ENCODE results near the gene ABCC11.

DNA sequence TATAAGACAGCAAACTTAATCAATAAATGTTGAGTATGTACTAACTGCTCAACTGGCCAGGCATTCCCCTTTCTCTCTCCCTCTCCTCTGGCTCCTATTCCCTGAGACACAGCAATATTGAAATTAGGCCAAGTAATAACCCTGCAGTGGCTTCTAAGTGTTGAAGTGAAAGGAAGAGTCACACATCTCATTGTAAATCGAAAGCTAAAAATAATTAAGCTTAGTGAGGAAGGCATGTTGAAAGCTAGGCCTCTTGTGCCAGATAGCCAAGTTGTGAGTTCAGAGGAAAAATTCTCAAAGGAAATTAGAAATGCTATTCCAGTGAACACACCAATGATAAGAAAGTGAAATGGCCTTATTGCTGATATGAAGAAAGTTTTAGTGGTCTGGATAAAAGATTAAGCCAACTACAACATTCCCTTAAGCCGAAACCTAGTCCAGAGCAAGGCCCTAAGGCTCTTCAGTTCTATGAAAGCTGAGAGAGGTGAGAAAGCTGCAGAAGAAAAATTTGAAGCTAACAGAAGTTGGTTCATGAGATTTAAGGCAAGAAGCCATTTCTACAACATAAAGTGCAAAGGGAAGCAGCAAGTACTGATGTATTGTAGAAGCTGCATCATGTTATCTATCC lies 35.4 kb upstream of the ABCC11 start:
- TF ChIP-seq, protein P1, sequence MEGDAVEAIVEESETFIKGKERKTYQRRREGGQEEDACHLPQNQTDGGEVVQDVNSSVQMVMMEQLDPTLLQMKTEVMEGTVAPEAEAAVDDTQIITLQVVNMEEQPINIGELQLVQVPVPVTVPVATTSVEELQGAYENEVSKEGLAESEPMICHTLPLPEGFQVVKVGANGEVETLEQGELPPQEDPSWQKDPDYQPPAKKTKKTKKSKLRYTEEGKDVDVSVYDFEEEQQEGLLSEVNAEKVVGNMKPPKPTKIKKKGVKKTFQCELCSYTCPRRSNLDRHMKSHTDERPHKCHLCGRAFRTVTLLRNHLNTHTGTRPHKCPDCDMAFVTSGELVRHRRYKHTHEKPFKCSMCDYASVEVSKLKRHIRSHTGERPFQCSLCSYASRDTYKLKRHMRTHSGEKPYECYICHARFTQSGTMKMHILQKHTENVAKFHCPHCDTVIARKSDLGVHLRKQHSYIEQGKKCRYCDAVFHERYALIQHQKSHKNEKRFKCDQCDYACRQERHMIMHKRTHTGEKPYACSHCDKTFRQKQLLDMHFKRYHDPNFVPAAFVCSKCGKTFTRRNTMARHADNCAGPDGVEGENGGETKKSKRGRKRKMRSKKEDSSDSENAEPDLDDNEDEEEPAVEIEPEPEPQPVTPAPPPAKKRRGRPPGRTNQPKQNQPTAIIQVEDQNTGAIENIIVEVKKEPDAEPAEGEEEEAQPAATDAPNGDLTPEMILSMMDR (IDR thresholded peaks at IDR 0.05), result no peak
- no peak for TF ChIP-seq POLR2A (IDR thresholded peaks at IDR 0.05)
